Colonic mucosa (tissue), 4 donors: ENCODE results near the gene KDM5A. TPM values are rescaled to one million over a fixed set of nuclear protein-coding genes. Genes with fewer than 3 reads are reported as not detected.

Experiments used
- DNase-seq: peaks from one replicate; pipeline ENCODE4 v3.0.0-alpha.2; 2020
- H3K27ac ChIP-seq: fragments of 200-600 bp; one replicate; pipeline ENCODE4 v1.8.0; 2021
- H3K27me3 ChIP-seq: fragments of 200-600 bp; one replicate; pipeline ENCODE4 v1.8.0; 2021
- H3K36me3 ChIP-seq: fragments of 200-600 bp; one replicate; pipeline ENCODE4 v1.8.0; 2021
- H3K4me1 ChIP-seq: fragments of 200-600 bp; one replicate; pipeline ENCODE4 v1.8.0; 2021; ENCODE audit warnings: mild to moderate bottlenecking
- H3K4me3 ChIP-seq: fragments of 200-600 bp; one replicate; pipeline ENCODE4 v1.8.0; 2021
- H3K9ac ChIP-seq, 2 donors: one replicate each; pipeline ENCODE4 v1.7.0; 2013; ENCODE audit warnings: control low read depth in 2 of 2, low read depth in 2 of 2, low read length in 2 of 2
- H3K9me3 ChIP-seq: fragments of 200-600 bp; one replicate; pipeline ENCODE4 v1.8.0; 2021
- intact Hi-C: fragments of 100-400 bp; cut with DNase I; formaldehyde crosslinking; loops from one replicate; pipeline ENCODE4 v1.14.1; 2022
- total RNA-seq, 2 donors: library from RNA; stranded (reverse); fragmentation: NEBNext Ultra II Directional in 1 of 2; extraction: Animal tissue kit (Norgen Biotek cat#: 25700) in 1 of 2; gene quantifications; one replicate each; pipeline ENCODE4 v1.2.1, GENCODE V29; 2021
- TF ChIP-seq, protein P1 (sequence below): fragments of 200-600 bp; IDR thresholded peaks from one replicate; pipeline ENCODE4 v1.8.0; 2022; ENCODE audit warnings: antibody characterized with exemption, mild to moderate bottlenecking
- donor health status: healthy.
- donor health status: DM: no; HTN: no; CAD: no.
- donor health status: DM: no; HTN: no; CAD: no.

KDM5A gene
- total RNA-seq, 2 donors from 2014 or later, result 60.3 to 64.3 TPM

DNA sequence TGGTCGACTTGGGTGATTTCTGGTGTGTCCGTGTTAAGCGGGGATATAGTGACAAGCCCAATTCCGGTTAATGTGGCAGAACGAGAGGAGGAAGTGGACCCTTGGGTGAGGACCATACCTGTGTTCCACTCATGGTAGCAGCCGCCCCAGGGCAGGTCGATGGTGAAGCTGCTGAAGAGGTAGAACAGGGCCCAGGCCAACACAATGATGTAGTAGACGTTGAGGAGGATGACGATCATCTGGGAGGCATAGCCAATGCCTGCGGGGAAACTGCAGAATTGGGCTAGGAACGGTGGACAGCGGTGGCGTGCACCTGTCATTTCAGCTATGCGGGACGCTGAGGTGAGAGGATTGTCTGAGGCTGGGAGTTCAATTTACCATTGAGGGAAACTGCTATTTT is 146.6 kb downstream of the KDM5A start:
- TF ChIP-seq, protein P1, sequence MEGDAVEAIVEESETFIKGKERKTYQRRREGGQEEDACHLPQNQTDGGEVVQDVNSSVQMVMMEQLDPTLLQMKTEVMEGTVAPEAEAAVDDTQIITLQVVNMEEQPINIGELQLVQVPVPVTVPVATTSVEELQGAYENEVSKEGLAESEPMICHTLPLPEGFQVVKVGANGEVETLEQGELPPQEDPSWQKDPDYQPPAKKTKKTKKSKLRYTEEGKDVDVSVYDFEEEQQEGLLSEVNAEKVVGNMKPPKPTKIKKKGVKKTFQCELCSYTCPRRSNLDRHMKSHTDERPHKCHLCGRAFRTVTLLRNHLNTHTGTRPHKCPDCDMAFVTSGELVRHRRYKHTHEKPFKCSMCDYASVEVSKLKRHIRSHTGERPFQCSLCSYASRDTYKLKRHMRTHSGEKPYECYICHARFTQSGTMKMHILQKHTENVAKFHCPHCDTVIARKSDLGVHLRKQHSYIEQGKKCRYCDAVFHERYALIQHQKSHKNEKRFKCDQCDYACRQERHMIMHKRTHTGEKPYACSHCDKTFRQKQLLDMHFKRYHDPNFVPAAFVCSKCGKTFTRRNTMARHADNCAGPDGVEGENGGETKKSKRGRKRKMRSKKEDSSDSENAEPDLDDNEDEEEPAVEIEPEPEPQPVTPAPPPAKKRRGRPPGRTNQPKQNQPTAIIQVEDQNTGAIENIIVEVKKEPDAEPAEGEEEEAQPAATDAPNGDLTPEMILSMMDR, result no peak
- H3K4me3 ChIP-seq, result no peak overlapping the region

DNA sequence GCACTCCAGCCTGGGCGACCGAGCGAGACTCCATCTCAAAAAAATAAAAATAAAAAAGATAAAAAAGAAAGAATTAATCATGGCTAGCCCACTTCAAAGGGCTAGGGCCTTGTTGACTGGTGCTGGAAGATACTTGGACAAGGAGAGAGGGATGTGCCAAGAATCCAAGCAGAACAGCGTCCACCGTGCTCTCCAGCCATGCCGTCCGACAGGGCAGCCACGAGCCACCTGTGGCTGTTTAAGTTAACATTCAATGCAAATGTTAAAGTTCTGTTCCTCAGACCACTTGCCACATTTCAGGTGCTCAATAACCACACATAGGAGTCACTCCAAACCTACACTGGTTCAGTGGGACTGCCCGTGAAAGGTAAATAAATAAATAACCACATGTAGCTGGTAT is 147.9 kb downstream of the KDM5A start:
- no peak for DNase-seq
- no peak overlapping the region for H3K9ac ChIP-seq
- H3K27ac ChIP-seq, result no peak overlapping the region
- no peaks in the 10 kb centered on the region for H3K36me3 ChIP-seq
- no peaks in the 10 kb centered on the region for H3K4me1 ChIP-seq
- TF ChIP-seq, protein P1, result no peak
- intact Hi-C loops, result no loop called here
- no peaks in the 10 kb centered on the region for H3K9me3 ChIP-seq
- no peak overlapping the region for H3K4me3 ChIP-seq
- no peaks in the 10 kb centered on the region for H3K27me3 ChIP-seq

More for the DNA sequence above, 146.6 kb downstream of the KDM5A start:
- H3K27me3 ChIP-seq, result no peaks in the 10 kb centered on the region
- no peaks in the 10 kb centered on the region for H3K9me3 ChIP-seq
- H3K9ac ChIP-seq, result no peak overlapping the region
- intact Hi-C loops, result no loop called here
- no peak overlapping the region for H3K27ac ChIP-seq
- H3K4me1 ChIP-seq, result no peaks in the 10 kb centered on the region
- no peak for DNase-seq
- H3K36me3 ChIP-seq, result no peaks in the 10 kb centered on the region

DNA sequence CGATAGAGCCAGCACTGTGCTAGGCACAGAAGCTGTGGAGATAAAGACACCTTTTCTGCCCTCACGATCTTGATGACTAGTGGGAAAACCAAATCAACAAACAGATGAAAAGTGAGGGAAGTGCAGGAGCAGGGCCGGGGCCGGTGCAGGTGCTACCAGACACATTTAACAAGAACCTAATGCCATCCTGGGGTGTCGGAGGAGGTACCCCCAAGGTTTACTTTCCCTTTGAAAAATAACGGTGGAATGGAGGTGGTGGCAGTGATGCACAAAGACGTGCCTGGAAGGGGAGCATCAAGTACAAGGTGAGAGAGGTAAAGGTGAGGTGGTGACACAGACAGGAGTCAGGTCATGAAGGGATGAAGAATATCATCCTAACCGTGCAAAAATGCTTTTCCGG is 148.6 kb downstream of the KDM5A start:
- intact Hi-C loops, result no loop called here
- Histone ChIP-seq H3K36me3 (no peaks in the 10 kb centered on the region), H3K4me1 (no peaks in the 10 kb centered on the region), H3K4me3 (no peak overlapping the region), H3K9ac (no peak overlapping the region), H3K27ac (no peak overlapping the region), H3K27me3 (no peaks in the 10 kb centered on the region), H3K9me3 (no peaks in the 10 kb centered on the region)
- TF ChIP-seq, protein P1, result no peak
- DNase-seq, result no peak

DNA sequence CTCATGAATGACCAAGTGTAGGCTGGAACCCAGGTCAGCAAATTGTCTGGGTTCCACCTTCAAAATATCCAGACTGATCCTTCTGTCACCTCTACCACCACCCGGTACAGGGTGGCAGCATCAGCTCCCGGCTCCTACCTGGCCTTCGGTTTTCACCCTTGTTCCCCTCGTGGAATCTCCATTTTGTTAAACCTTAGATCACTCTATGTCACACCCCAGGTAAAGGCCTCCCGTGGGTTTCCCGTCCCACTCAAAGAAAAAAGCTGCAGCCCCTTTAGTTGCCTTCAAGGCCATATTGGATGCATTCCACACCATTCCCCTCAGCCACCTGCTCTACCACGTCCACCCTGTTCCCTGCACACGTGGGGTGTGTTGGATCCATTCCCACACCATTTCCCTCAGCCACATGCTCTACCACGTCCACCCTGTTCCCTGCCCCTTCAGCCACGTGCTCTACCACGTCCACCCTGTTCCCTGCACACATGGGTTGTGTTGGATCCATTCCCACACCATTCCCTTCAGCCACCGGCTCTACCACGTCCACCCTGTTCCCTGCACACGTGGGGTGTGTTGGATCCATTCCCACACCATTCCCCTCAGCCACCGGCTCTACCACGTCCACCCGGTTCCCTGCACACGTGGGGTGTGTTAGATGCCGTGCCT is 150.3 kb downstream of the KDM5A start:
- H3K27ac ChIP-seq, result no peak overlapping the region
- no peaks in the 10 kb centered on the region for H3K4me1 ChIP-seq
- no peak overlapping the region for H3K9ac ChIP-seq
- H3K4me3 ChIP-seq, result no peak overlapping the region
- DNase-seq, result no peak
- H3K36me3 ChIP-seq, result no peaks in the 10 kb centered on the region
- intact Hi-C loops, result no loop called here
- TF ChIP-seq, protein P1, result no peak
- H3K9me3 ChIP-seq, result no peaks in the 10 kb centered on the region
- no peaks in the 10 kb centered on the region for H3K27me3 ChIP-seq

DNA sequence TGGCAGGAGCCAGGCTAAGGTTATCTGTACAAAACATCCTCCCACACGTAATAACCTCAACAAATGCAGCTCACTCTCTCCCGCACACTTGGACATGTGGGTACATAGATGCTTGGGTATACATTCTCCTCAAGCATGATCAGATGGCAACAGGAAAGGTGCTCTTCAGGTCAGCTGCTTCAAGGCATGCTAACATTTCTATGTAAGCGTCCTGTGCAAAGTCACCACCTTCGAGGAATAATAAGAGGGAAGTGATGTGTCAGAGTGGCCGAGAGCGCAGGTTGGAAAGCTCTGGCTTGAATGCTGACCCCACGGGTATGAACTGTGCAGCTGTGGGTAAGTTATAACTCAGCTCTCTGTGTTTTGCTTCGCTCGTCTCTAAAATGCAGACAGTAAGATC is 151.0 kb downstream of the KDM5A start:
- H3K27ac ChIP-seq, result no peak overlapping the region
- no peaks in the 10 kb centered on the region for H3K4me1 ChIP-seq
- TF ChIP-seq, protein P1, result no peak
- H3K36me3 ChIP-seq, result no peaks in the 10 kb centered on the region
- no peak for DNase-seq
- intact Hi-C loops, result no loop called here
- no peak overlapping the region for H3K9ac ChIP-seq
- H3K9me3 ChIP-seq, result no peaks in the 10 kb centered on the region
- no peak overlapping the region for H3K4me3 ChIP-seq
- H3K27me3 ChIP-seq, result no peaks in the 10 kb centered on the region
